CD14-positive monocyte (primary cell): Measurements from ENCODE around the gene PIK3AP1. TPM values are rescaled to one million over a fixed set of nuclear protein-coding genes. Genes with fewer than 3 reads are reported as not detected.

Experiments used
- DNase-seq, 3 donors: peaks; one replicate each; pipeline ENCODE4 v3.0.0-alpha.2; 2011 to 2022
- H2AFZ ChIP-seq: 2 replicates; pipeline ENCODE4 v1.6.0; 2012; ENCODE audit warnings: mild to moderate bottlenecking, low read depth, low read length, inconsistent platforms; ENCODE audit not compliant: insufficient read depth, poor library complexity, severe bottlenecking
- H3K27ac ChIP-seq, 2 donors: 1 replicate in 1 of 2; 2 replicates in 1 of 2; pipeline ENCODE4 v1.5.1; 2012 to 2013; ENCODE audit warnings: low read length in 2 of 2, control low read depth in 1 of 2, inconsistent platforms in 1 of 2, low read depth in 1 of 2, mild to moderate bottlenecking in 1 of 2
- H3K27me3 ChIP-seq, 2 donors: one replicate each; pipeline versions ENCODE4 v1.6.0 to v1.6.1; 2011 to 2013; ENCODE audit warnings: low read length in 2 of 2; ENCODE audit not compliant: control insufficient read depth in 2 of 2, insufficient read depth in 2 of 2
- H3K36me3 ChIP-seq, 2 donors: replicated peaks in 1 of 2; 1 replicate in 1 of 2; 2 replicates in 1 of 2; pipeline versions ENCODE4 v1.5.1 to v1.6.1; 2012 to 2013; ENCODE audit warnings: low read length in 2 of 2, control low read depth in 1 of 2, inconsistent platforms in 1 of 2, mild to moderate bottlenecking in 1 of 2; ENCODE audit not compliant: insufficient read depth in 2 of 2, control insufficient read depth in 1 of 2
- H3K4me1 ChIP-seq, 2 donors: 1 replicate in 1 of 2; 2 replicates in 1 of 2; pipeline versions ENCODE4 v1.5.1 to v1.6.1; 2012 to 2013; ENCODE audit warnings: low read length in 2 of 2, control low read depth in 1 of 2, inconsistent platforms in 1 of 2, mild to moderate bottlenecking in 1 of 2, moderate library complexity in 1 of 2; ENCODE audit not compliant: insufficient read depth in 2 of 2, control insufficient read depth in 1 of 2
- H3K4me2 ChIP-seq: replicated peaks from 2 replicates; pipeline ENCODE3; 2012; ENCODE audit warnings: low read length, moderate library complexity, mild to moderate bottlenecking; ENCODE audit not compliant: poor library complexity, severe bottlenecking; ENCODE audit errors: extremely low read depth
- H3K4me3 ChIP-seq, 3 experiments: fragments of 200-600 bp in 1 of 3; sonication (generic) in 1 of 3; replicated peaks in 1 of 3; 1 replicate in 2 of 3; 2 replicates in 1 of 3; pipeline ENCODE4 v1.5.1; 2011 to 2013; ENCODE audit warnings: low read length in 3 of 3, mild to moderate bottlenecking in 3 of 3, control low read depth in 2 of 3, low read depth in 2 of 3, inconsistent platforms in 1 of 3, moderate library complexity in 1 of 3
- H3K79me2 ChIP-seq: 2 replicates; pipeline ENCODE4 v1.6.0; 2012; ENCODE audit warnings: mild to moderate bottlenecking, control low read depth, inconsistent platforms, low read length, moderate library complexity; ENCODE audit not compliant: insufficient read depth
- H3K9ac ChIP-seq: 2 replicates; pipeline ENCODE4 v1.6.0; 2017; ENCODE audit warnings: low read length, mild to moderate bottlenecking; ENCODE audit not compliant: insufficient read depth, poor library complexity, severe bottlenecking
- H3K9me3 ChIP-seq, 2 donors: replicated peaks in 1 of 2; 1 replicate in 1 of 2; 2 replicates in 1 of 2; pipeline versions ENCODE4 v1.5.1 to v1.6.1; 2012 to 2013; ENCODE audit warnings: low read length in 2 of 2, control low read depth in 1 of 2; ENCODE audit not compliant: control insufficient read depth in 1 of 2, insufficient read depth in 1 of 2
- H4K20me1 ChIP-seq: 2 replicates; pipeline ENCODE4 v1.6.0; 2012; ENCODE audit warnings: mild to moderate bottlenecking, low read length, control low read depth, moderate library complexity; ENCODE audit not compliant: insufficient read depth
- H3K27ac Mint-ChIP-seq, 7 donors: one replicate each; pipeline ENCODE4 v1.8.0; 2020; ENCODE audit warnings: mild to moderate bottlenecking in 7 of 7, mixed read lengths in 7 of 7, moderate library complexity in 6 of 7, inconsistent platforms in 2 of 7
- H3K27me3 Mint-ChIP-seq, 3 donors: one replicate each; pipeline ENCODE4 v1.8.0; 2021 to 2022; ENCODE audit warnings: low read depth in 3 of 3, mild to moderate bottlenecking in 3 of 3, mixed read lengths in 3 of 3, moderate library complexity in 3 of 3, inconsistent platforms in 1 of 3
- H3K36me3 Mint-ChIP-seq, 2 donors: one replicate each; pipeline ENCODE4 v1.8.0; 2020; ENCODE audit warnings: mixed read lengths in 2 of 2, inconsistent platforms in 1 of 2, mild to moderate bottlenecking in 1 of 2
- H3K4me1 Mint-ChIP-seq: one replicate; pipeline ENCODE4 v1.8.0; 2020; ENCODE audit warnings: mild to moderate bottlenecking, mixed read lengths
- H3K4me3 Mint-ChIP-seq, 2 donors: one replicate each; pipeline ENCODE4 v1.8.0; 2020; ENCODE audit warnings: mild to moderate bottlenecking in 2 of 2, mixed read lengths in 2 of 2, moderate library complexity in 1 of 2
- H3K9me3 Mint-ChIP-seq, 7 donors: one replicate each; pipeline ENCODE4 v1.8.0; 2020 to 2022; ENCODE audit warnings: mixed read lengths in 7 of 7, mild to moderate bottlenecking in 6 of 7, moderate library complexity in 6 of 7, inconsistent platforms in 2 of 7
- WGBS: methylation state at CpG from one replicate; pipeline ENCODE4 v1.1.5; 2013; ENCODE audit warnings: missing lambda C conversion rate; ENCODE audit not compliant: insufficient coverage; 5-methylcytosine and 5-hydroxymethylcytosine counted together
- intact Hi-C, 2 donors: fragments of 100-400 bp; cut with micrococcal nuclease; formaldehyde crosslinking; loops; one replicate each; pipeline versions ENCODE4 v1.15.0 to v1.15.1; 2023
- polyA plus RNA-seq, 3 donors: library from polyadenylated mRNA; depleted of rRNA in 1 of 3; unstranded in 2 of 3; stranded (reverse) in 1 of 3; fragments of 300-500 nt in 2 of 3; fragments of >200 nt in 1 of 3; fragmentation: Illumina TruSeq in 2 of 3; gene quantifications; 1 replicate in 2 of 3; 2 replicates in 1 of 3; pipeline ENCODE4 v1.2.3, GENCODE V29; 2012 to 2021
- TF ChIP-seq, protein P1 (sequence below): fragments of 200-600 bp; IDR thresholded peaks from one replicate; pipeline ENCODE4 v1.8.0; 2022; ENCODE audit warnings: antibody characterized with exemption, mild to moderate bottlenecking

PIK3AP1 gene
- polyA plus RNA-seq, 3 donors, result 95.5 to 157 (median 112) TPM

DNA sequence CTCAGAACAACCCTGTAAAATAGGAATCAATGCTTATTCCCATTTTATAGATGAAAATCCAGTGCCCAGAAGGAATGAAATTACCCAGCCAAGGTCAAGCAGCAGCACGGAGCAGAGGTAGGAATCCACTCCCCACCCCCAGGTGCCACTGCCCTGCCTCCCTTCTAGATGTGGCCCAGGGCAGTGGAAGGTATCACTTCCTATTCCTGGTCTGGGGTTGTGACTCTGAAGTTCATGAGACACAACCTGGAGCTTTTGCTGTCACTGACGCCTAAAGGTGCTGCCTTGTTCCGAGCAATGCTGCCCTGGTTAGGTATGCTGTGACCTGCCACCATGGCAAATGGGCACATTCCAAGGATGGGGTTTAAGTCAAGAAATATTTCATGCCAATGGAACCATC lies 53.6 kb downstream of the PIK3AP1 start:
- 92% methylated on average over 2 of the region's 3 CpGs for WGBS
- H3K4me1 Mint-ChIP-seq, result peaks cover 54% of the 10 kb centered on the region
- peaks cover 37 to 41% of the 10 kb centered on the region in 2 donors for H3K4me1 ChIP-seq

DNA sequence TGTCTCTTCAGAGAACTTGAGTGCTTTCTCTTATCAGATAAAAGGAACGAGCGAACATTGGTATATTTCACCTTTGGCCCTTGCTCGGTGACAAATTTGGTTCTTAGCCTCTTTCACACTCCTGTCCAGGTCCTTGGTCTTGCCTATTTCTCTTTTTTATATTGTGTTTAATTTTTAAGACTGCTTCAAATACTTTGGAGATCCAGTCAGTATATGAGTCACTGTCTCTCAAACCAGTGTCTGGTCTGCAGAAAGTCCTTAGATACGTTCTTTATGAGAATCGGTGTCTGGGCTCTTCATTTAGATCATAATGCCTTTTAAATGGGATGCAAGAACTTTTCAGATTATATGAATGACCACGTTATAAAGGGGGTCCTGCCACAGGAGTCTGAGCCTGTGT lies 55.0 kb downstream of the PIK3AP1 start:
- H3K4me2 ChIP-seq, result no peak overlapping the region
- no peaks in the 10 kb centered on the region for H3K9me3 ChIP-seq
- no peak overlapping the region for H2AFZ ChIP-seq
- peak in 1 of 3 donors; percentile 31 for DNase-seq
- H3K79me2 ChIP-seq, result peaks cover 95% of the 10 kb centered on the region
- peaks cover 54% of the 10 kb centered on the region for H3K4me1 Mint-ChIP-seq
- peaks cover 22 to 40% of the 10 kb centered on the region in 2 donors for H3K36me3 Mint-ChIP-seq
- peaks cover 41 to 45% of the 10 kb centered on the region in 2 donors for H3K4me1 ChIP-seq
- H3K4me3 Mint-ChIP-seq, result no peak overlapping the region
- H3K36me3 ChIP-seq, result peaks cover 4 to 12% of the 10 kb centered on the region in 2 donors
- H3K9me3 Mint-ChIP-seq, result no peaks in the 10 kb centered on the region
- 86% methylated on average over 5 of the region's 6 CpGs for WGBS
- H3K27ac ChIP-seq, result no peak overlapping the region
- H4K20me1 ChIP-seq, result peaks cover 82% of the 10 kb centered on the region
- H3K9ac ChIP-seq, result no peak overlapping the region
- no peak overlapping the region for H3K4me3 ChIP-seq
- no peaks in the 10 kb centered on the region for H3K27me3 Mint-ChIP-seq
- peak overlapping the region in 4 of 7 donors; percentile 1 to 63 (median 28) for H3K27ac Mint-ChIP-seq
- TF ChIP-seq, protein P1, sequence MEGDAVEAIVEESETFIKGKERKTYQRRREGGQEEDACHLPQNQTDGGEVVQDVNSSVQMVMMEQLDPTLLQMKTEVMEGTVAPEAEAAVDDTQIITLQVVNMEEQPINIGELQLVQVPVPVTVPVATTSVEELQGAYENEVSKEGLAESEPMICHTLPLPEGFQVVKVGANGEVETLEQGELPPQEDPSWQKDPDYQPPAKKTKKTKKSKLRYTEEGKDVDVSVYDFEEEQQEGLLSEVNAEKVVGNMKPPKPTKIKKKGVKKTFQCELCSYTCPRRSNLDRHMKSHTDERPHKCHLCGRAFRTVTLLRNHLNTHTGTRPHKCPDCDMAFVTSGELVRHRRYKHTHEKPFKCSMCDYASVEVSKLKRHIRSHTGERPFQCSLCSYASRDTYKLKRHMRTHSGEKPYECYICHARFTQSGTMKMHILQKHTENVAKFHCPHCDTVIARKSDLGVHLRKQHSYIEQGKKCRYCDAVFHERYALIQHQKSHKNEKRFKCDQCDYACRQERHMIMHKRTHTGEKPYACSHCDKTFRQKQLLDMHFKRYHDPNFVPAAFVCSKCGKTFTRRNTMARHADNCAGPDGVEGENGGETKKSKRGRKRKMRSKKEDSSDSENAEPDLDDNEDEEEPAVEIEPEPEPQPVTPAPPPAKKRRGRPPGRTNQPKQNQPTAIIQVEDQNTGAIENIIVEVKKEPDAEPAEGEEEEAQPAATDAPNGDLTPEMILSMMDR, result no peak
- intact Hi-C loops, result no loop called here
- H3K27me3 ChIP-seq, result no peaks in the 10 kb centered on the region

More for the DNA sequence above, 53.6 kb downstream of the PIK3AP1 start:
- Histone ChIP-seq H3K79me2 (peaks cover 96% of the 10 kb centered on the region), H3K27ac (peak overlapping the region in 1 of 2 donors; percentile 48), H3K9me3 (no peaks in the 10 kb centered on the region), H3K4me3 (no peak overlapping the region), H3K27me3 (no peaks in the 10 kb centered on the region), H3K9ac (no peak overlapping the region), H3K36me3 (peaks cover 4 to 17% of the 10 kb centered on the region in 2 donors), H2AFZ (no peak overlapping the region), H3K4me2 (no peak overlapping the region), H4K20me1 (peaks cover 77% of the 10 kb centered on the region)
- Mint-ChIP-seq H3K27ac (peak overlapping the region in 2 of 7 donors; percentile 11 to 34), H3K36me3 (peaks cover 28 to 39% of the 10 kb centered on the region in 2 donors), H3K27me3 (no peaks in the 10 kb centered on the region), H3K9me3 (no peaks in the 10 kb centered on the region), H3K4me3 (no peak overlapping the region)
- no peak for DNase-seq
- intact Hi-C loops, result no loop called here
- TF ChIP-seq, protein P1, result no peak
